Kidney (tissue), 14 donors: Measurements from ENCODE around the gene GOLGA5. TPM values are rescaled to one million over a fixed set of nuclear protein-coding genes. Genes with fewer than 3 reads are reported as not detected.
"Not testable (repeated sequence)": the region's sequence is repeated elsewhere in the genome, so short reads cannot be mapped to it uniquely, and the experiment has no call there.

ENCODE experiments used
- DNase-seq, 5 donors: peaks; one replicate each; pipeline ENCODE4 v3.0.0-alpha.2; 2013 to 2020
- FAIRE-seq: peaks from 2 replicates; lab custom pipeline; 2012; peaks lifted over from hg19 to GRCh38; lab: Jason Lieb, UNC
- H3K27ac ChIP-seq, 2 donors: one replicate each; pipeline ENCODE4 v1.7.0; 2013; ENCODE audit warnings: low read depth in 2 of 2, low read length in 2 of 2, inconsistent platforms in 1 of 2
- H3K27me3 ChIP-seq: one replicate; pipeline ENCODE4 v1.7.1; 2013; ENCODE audit warnings: low read length, inconsistent platforms; ENCODE audit not compliant: control insufficient read depth, insufficient read depth
- H3K36me3 ChIP-seq, 3 donors: one replicate each; pipeline versions ENCODE4 v1.7.0 to v1.7.1; 2013; ENCODE audit warnings: low read length in 3 of 3, control low read depth in 1 of 3, inconsistent platforms in 1 of 3; ENCODE audit not compliant: insufficient read depth in 3 of 3, control insufficient read depth in 2 of 3
- H3K4me1 ChIP-seq, 3 donors: one replicate each; pipeline versions ENCODE4 v1.7.0 to v1.7.1; 2013; ENCODE audit warnings: low read length in 3 of 3, inconsistent platforms in 1 of 3, low read depth in 1 of 3; ENCODE audit not compliant: control insufficient read depth in 2 of 3, insufficient read depth in 2 of 3
- H3K4me3 ChIP-seq, 3 donors: one replicate each; pipeline versions ENCODE4 v1.7.0 to v1.8.1; 2013; ENCODE audit warnings: low read length in 3 of 3, control low read depth in 1 of 3, inconsistent platforms in 1 of 3
- H3K9ac ChIP-seq, 3 donors: one replicate each; pipeline versions ENCODE4 v1.7.0 to v1.7.1; 2013; ENCODE audit warnings: low read length in 3 of 3, control low read depth in 1 of 3, inconsistent platforms in 1 of 3
- H3K9me3 ChIP-seq, 3 donors: one replicate each; pipeline versions ENCODE4 v1.7.0 to v1.7.1; 2013; ENCODE audit warnings: low read length in 3 of 3, control low read depth in 1 of 3, inconsistent platforms in 1 of 3; ENCODE audit not compliant: control insufficient read depth in 2 of 3, insufficient read depth in 1 of 3
- CTCF ChIP-seq: IDR thresholded peaks from 3 replicates; pipeline ENCODE4 v1.5.1; 2012; ENCODE audit warnings: mild to moderate bottlenecking, moderate library complexity, borderline replicate concordance; ENCODE audit not compliant: insufficient read depth; ENCODE audit errors: extremely low read depth
- intact Hi-C: fragments of 100-400 bp; cut with DNase I; formaldehyde crosslinking; loops from one replicate; pipeline ENCODE4 v1.11.1; 2022
- polyA plus RNA-seq: library from polyadenylated mRNA; stranded (reverse); fragments of 350-450 nt; fragmentation: Illumina TruSeq; extraction: RNeasy Lipid Tissue Mini Kit (QIAGEN cat#74804); gene quantifications from one replicate; pipeline ENCODE4 v1.2.3, GENCODE V29; 2014; ENCODE audit warnings: low read depth, low replicate concordance; ENCODE audit not compliant: insufficient read depth
- total RNA-seq: library from RNA; stranded (reverse); fragmentation: NEBNext Ultra II Directional; extraction: Animal tissue kit (Norgen Biotek cat#: 25700); gene quantifications from one replicate; pipeline ENCODE4 v1.2.1, GENCODE V29; 2021
- donor health status: control.
- donor health status: control.
- donor health status: control.
- donor health status: control.
- donor health status: control.
- donor health status: DM: yes; HTN: yes; CAD: no.
- donor health status: Normal renal cell carcinoma (clear cell type).

GOLGA5 gene
- total and polyA plus RNA-seq, 2 donors from 2014 or later, result 27.7 to 33.7 TPM

GRCh38 chr14:92748259-92749016 lies 45.7 kb upstream of the GOLGA5 start, which contains the start of gene LGMN:
Gene LGMN, minus strand, starts transcription at chr14:92748627. Its CDS starts 15,841 bp downstream, at chr14:92732786.
- H3K9ac ChIP-seq, result peak within 1 kb of the TSS; percentile 30 to 88 (median 56)
- peaks cover 0 to 4% (median 0%) of the 10 kb centered on the region in 3 donors for H3K4me1 ChIP-seq
- peak within 1 kb of the TSS; percentile 52 to 97 (median 67) for H3K4me3 ChIP-seq
- intact Hi-C loops, result no loop called here
- no peak for TF ChIP-seq CTCF
- H3K27ac ChIP-seq, result peak within 1 kb of the TSS; percentile 81 to 85
- H3K27me3 ChIP-seq, result no peaks in the 10 kb centered on the region
- DNase-seq, result peak; percentile 94 to 98 (median 95)
- H3K36me3 ChIP-seq, result no peaks in the 10 kb centered on the region
- no peaks in the 10 kb centered on the region for H3K9me3 ChIP-seq
- FAIRE-seq, result peak; percentile 62

- H3K27ac ChIP-seq, H3K9me3 ChIP-seq, intact Hi-C loops, FAIRE-seq, DNase-seq, H3K4me3 ChIP-seq, H3K4me1 ChIP-seq, H3K9ac ChIP-seq, H3K27me3 ChIP-seq, H3K36me3 ChIP-seq: not testable (repeated sequence)
Observed at GRCh38 chr14:92750222-92750728, 43.8 kb upstream of the GOLGA5 start.

- Histone ChIP-seq H3K27ac (no peak overlapping the region), H3K36me3 (no peaks in the 10 kb centered on the region), H3K9ac (no peak overlapping the region), H3K9me3 (no peaks in the 10 kb centered on the region), H3K4me1 (peaks cover 0 to 4% (median 0%) of the 10 kb centered on the region in 3 donors), H3K4me3 (no peak overlapping the region), H3K27me3 (no peaks in the 10 kb centered on the region)
- TF ChIP-seq CTCF, result no peak
- FAIRE-seq (no peak), DNase-seq (no peak)
- intact Hi-C loops, result no loop called here
Observed at GRCh38 chr14:92750994-92751400, 43.1 kb upstream of the GOLGA5 start.

- H3K9ac ChIP-seq, result no peak overlapping the region
- intact Hi-C loops, result no loop called here
- DNase-seq (no peak), FAIRE-seq (no peak)
- no peaks in the 10 kb centered on the region for H3K9me3 ChIP-seq
- no peak overlapping the region for H3K27ac ChIP-seq
- no peaks in the 10 kb centered on the region for H3K36me3 ChIP-seq
- no peaks in the 10 kb centered on the region for H3K27me3 ChIP-seq
- no peak for TF ChIP-seq CTCF
- H3K4me1 ChIP-seq, result peaks cover 0 to 4% (median 0%) of the 10 kb centered on the region in 3 donors
- no peak overlapping the region for H3K4me3 ChIP-seq
Observed at GRCh38 chr14:92751819-92752218, 42.3 kb upstream of the GOLGA5 start.
